ENCODE results near the gene PAX5. TPM values are rescaled to one million over a fixed set of nuclear protein-coding genes. Genes with fewer than 3 reads are reported as not detected.

The PAX5 gene
- total RNA-seq, 1 donor from 2014 or later, result 1.3 TPM

DNA sequence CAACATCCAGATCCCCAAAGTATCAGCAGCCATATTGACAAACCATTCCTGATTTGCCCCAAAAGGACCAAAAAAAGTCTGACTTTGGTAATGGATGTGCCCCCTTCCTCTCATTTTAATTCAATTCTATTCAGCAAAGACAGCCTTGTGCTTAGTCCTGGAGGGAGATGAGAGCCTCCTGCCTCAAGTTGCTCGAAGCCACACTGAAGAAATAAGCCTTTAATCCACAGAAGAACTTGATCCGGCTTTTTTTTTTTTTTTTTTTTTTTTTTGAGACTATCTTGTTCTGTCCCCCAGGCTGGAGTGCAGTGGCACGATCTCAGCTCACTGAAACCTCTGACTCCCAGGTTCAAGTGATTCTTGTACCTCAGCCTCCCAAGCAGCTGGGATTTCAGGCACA lies 8.4 kb upstream of the PAX5 start:
- Mint-ChIP-seq H3K27me3 (ENCODE audit: unreplicated experiment) (peaks cover 9% of the 10 kb centered on the region), H3K27ac (ENCODE audit: unreplicated experiment) (no peak overlapping the region), H3K4me1 (ENCODE audit: unreplicated experiment) (peaks cover 14% of the 10 kb centered on the region), H3K36me3 (ENCODE audit: low read depth, unreplicated experiment) (no peaks in the 10 kb centered on the region), H3K4me3 (ENCODE audit: unreplicated experiment) (no peak overlapping the region), H3K9me3 (ENCODE audit: unreplicated experiment) (no peaks in the 10 kb centered on the region)
- TF ChIP-seq, protein P1, sequence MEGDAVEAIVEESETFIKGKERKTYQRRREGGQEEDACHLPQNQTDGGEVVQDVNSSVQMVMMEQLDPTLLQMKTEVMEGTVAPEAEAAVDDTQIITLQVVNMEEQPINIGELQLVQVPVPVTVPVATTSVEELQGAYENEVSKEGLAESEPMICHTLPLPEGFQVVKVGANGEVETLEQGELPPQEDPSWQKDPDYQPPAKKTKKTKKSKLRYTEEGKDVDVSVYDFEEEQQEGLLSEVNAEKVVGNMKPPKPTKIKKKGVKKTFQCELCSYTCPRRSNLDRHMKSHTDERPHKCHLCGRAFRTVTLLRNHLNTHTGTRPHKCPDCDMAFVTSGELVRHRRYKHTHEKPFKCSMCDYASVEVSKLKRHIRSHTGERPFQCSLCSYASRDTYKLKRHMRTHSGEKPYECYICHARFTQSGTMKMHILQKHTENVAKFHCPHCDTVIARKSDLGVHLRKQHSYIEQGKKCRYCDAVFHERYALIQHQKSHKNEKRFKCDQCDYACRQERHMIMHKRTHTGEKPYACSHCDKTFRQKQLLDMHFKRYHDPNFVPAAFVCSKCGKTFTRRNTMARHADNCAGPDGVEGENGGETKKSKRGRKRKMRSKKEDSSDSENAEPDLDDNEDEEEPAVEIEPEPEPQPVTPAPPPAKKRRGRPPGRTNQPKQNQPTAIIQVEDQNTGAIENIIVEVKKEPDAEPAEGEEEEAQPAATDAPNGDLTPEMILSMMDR (IDR thresholded peaks at IDR 0.05; ENCODE audit: unreplicated experiment), result no peak
- no peak for DNase-seq (ENCODE audit: low spot score)

- H3K4me1 Mint-ChIP-seq (ENCODE audit: unreplicated experiment), result peaks cover 26% of the 10 kb centered on the region
- TF ChIP-seq, protein P1 (IDR thresholded peaks at IDR 0.05; ENCODE audit: unreplicated experiment), result no peak
- no peak overlapping the region for H3K27ac Mint-ChIP-seq (ENCODE audit: unreplicated experiment)
- H3K27me3 Mint-ChIP-seq (ENCODE audit: unreplicated experiment), result peaks cover 15% of the 10 kb centered on the region
- no peak for DNase-seq (ENCODE audit: low spot score)
- H3K4me3 Mint-ChIP-seq (ENCODE audit: unreplicated experiment), result no peak overlapping the region
- peaks cover 6% of the 10 kb centered on the region for H3K36me3 Mint-ChIP-seq (ENCODE audit: low read depth, unreplicated experiment)
- H3K9me3 Mint-ChIP-seq (ENCODE audit: unreplicated experiment), result no peaks in the 10 kb centered on the region
Observed at GRCh38 chr9:37040508-37041127, 6.5 kb upstream of the PAX5 start.

GRCh38 chr9:37038943-37039464 lies 4.9 kb upstream of the PAX5 start:
- Mint-ChIP-seq H3K27ac (ENCODE audit: unreplicated experiment) (no peak overlapping the region), H3K9me3 (ENCODE audit: unreplicated experiment) (no peaks in the 10 kb centered on the region), H3K36me3 (ENCODE audit: low read depth, unreplicated experiment) (peaks cover 6% of the 10 kb centered on the region), H3K4me1 (ENCODE audit: unreplicated experiment) (peaks cover 33% of the 10 kb centered on the region), H3K4me3 (ENCODE audit: unreplicated experiment) (no peak overlapping the region), H3K27me3 (ENCODE audit: unreplicated experiment) (peaks cover 15% of the 10 kb centered on the region)
- DNase-seq (ENCODE audit: low spot score), result no peak
- TF ChIP-seq, protein P1 (IDR thresholded peaks at IDR 0.05; ENCODE audit: unreplicated experiment), result no peak

DNA sequence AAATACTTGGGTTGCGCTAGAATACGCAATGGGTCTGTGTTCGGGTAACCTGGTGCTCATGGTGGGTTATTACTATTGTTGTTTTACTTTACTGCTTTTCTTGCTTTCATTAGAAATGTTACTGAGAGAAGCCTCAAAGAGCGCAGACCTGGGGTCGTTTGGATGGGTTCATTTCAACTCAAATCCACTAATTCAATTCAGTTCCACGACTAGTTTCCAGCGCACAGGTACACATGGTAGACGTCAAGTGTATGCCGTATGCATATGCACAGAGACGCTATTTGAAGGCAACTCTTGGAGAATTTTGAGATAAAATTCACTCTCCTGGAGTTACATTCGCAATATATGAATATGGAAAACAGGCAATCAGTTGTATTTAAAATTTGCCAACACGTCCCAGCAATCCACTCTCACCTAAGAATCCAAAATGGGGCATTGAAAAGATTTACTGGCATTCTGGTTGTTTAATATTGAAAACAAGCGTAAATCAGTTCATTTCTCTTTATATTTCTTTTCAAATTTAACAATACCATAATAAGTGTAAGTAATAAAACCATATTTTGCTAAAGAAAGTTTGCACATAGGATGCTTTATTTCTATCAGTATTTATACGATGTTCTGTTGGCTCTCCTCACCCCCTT lies 4.4 kb upstream of the PAX5 start:
- DNase-seq (ENCODE audit: low spot score), result no peak
- Mint-ChIP-seq H3K27ac (ENCODE audit: unreplicated experiment) (peak overlapping the region; percentile 55), H3K4me1 (ENCODE audit: unreplicated experiment) (peaks cover 33% of the 10 kb centered on the region), H3K27me3 (ENCODE audit: unreplicated experiment) (peaks cover 16% of the 10 kb centered on the region), H3K36me3 (ENCODE audit: low read depth, unreplicated experiment) (peaks cover 6% of the 10 kb centered on the region), H3K4me3 (ENCODE audit: unreplicated experiment) (no peak overlapping the region), H3K9me3 (ENCODE audit: unreplicated experiment) (no peaks in the 10 kb centered on the region)
- TF ChIP-seq, protein P1 (IDR thresholded peaks at IDR 0.05; ENCODE audit: unreplicated experiment), result no peak

All from endothelial cell (in vitro differentiated cells).